H9 (cell line): ENCODE measurements around the gene CARM1. TPM values are rescaled to one million over a fixed set of nuclear protein-coding genes. Genes with fewer than 3 reads are reported as not detected.

Source experiments
- DNase-seq: peaks from one replicate; pipeline ENCODE4 v3.0.0-alpha.2; 2017
- H2AFZ ChIP-seq: one replicate; pipeline ENCODE4 v1.6.1; 2013; ENCODE audit warnings: mild to moderate bottlenecking, low read length, control low read depth, moderate library complexity
- H2AK5ac ChIP-seq: 2 replicates; pipeline ENCODE4 v1.6.1; 2013; ENCODE audit warnings: low read length, control low read depth, mixed read lengths; ENCODE audit not compliant: insufficient read length
- H2BK120ac ChIP-seq: one replicate; pipeline ENCODE4 v1.6.1; 2013; ENCODE audit warnings: low read depth, mild to moderate bottlenecking, low read length, control low read depth, inconsistent platforms; ENCODE audit not compliant: poor library complexity, severe bottlenecking
- H2BK12ac ChIP-seq: 2 replicates; pipeline ENCODE4 v1.6.1; 2013; ENCODE audit warnings: low read length, control low read depth, mixed read lengths, low read depth; ENCODE audit not compliant: insufficient read length
- H2BK15ac ChIP-seq: 2 replicates; pipeline ENCODE4 v1.6.1; 2013; ENCODE audit warnings: low read depth, low read length, control low read depth
- H2BK20ac ChIP-seq: one replicate; pipeline ENCODE4 v1.6.1; 2013; ENCODE audit warnings: low read depth, mild to moderate bottlenecking, low read length, control low read depth, inconsistent platforms; ENCODE audit not compliant: poor library complexity, severe bottlenecking
- H2BK5ac ChIP-seq: 2 replicates; pipeline ENCODE4 v1.6.1; 2013; ENCODE audit warnings: low read length, control low read depth, mixed read lengths; ENCODE audit not compliant: insufficient read length
- H3K14ac ChIP-seq: 2 replicates; pipeline ENCODE4 v1.6.1; 2013; ENCODE audit warnings: low read length, control low read depth; ENCODE audit not compliant: insufficient read depth
- H3K18ac ChIP-seq: 2 replicates; pipeline ENCODE4 v1.6.1; 2013; ENCODE audit warnings: low read depth, mild to moderate bottlenecking, mixed read lengths, low read length, control low read depth; ENCODE audit not compliant: insufficient read length
- H3K23ac ChIP-seq: 2 replicates; pipeline ENCODE4 v1.6.1; 2013; ENCODE audit warnings: low read length, control low read depth, mixed read lengths, low read depth; ENCODE audit not compliant: insufficient read length
- H3K23me2 ChIP-seq: 2 replicates; pipeline ENCODE4 v1.6.1; 2013; ENCODE audit warnings: low read depth, mild to moderate bottlenecking, mixed read lengths, low read length, control low read depth; ENCODE audit not compliant: insufficient read length, poor library complexity, severe bottlenecking
- H3K27ac ChIP-seq: 2 replicates; pipeline ENCODE4 v1.5.1; 2013; ENCODE audit warnings: low read length, control low read depth, mixed read lengths, low read depth; ENCODE audit not compliant: insufficient read length
- H3K27me3 ChIP-seq: 2 replicates; pipeline ENCODE4 v1.6.1; 2013; ENCODE audit warnings: low read length, control low read depth, inconsistent platforms; ENCODE audit not compliant: insufficient read depth
- H3K4ac ChIP-seq: 2 replicates; pipeline ENCODE4 v1.6.1; 2013; ENCODE audit warnings: low read depth, mild to moderate bottlenecking, control low read depth, inconsistent platforms, low read length, moderate library complexity
- H3K4me1 ChIP-seq: 2 replicates; pipeline ENCODE4 v1.6.1; 2013; ENCODE audit warnings: low read length, control low read depth, inconsistent platforms; ENCODE audit not compliant: insufficient read depth
- H3K4me2 ChIP-seq: 2 replicates; pipeline ENCODE4 v1.6.1; 2013; ENCODE audit warnings: low read length, control low read depth, mixed read lengths; ENCODE audit not compliant: insufficient read length, insufficient read depth
- H3K56ac ChIP-seq: 2 replicates; pipeline ENCODE4 v1.6.1; 2013; ENCODE audit warnings: low read depth, mild to moderate bottlenecking, mixed read lengths, low read length, control low read depth; ENCODE audit not compliant: insufficient read length
- H3K79me1 ChIP-seq: 2 replicates; pipeline ENCODE4 v1.6.1; 2013; ENCODE audit warnings: low read depth, mild to moderate bottlenecking, moderate library complexity, low read length, control low read depth, inconsistent platforms; ENCODE audit not compliant: insufficient read depth, poor library complexity, severe bottlenecking
- H3K79me2 ChIP-seq: 2 replicates; pipeline ENCODE4 v1.6.1; 2013; ENCODE audit warnings: low read length, control low read depth, inconsistent platforms; ENCODE audit not compliant: insufficient read depth
- H3K9ac ChIP-seq: 2 replicates; pipeline ENCODE4 v1.6.1; 2013; ENCODE audit warnings: low read length, control low read depth, mixed read lengths; ENCODE audit not compliant: insufficient read length; ENCODE audit errors: extremely low read depth
- H3K9me3 ChIP-seq: one replicate; pipeline ENCODE4 v1.6.1; 2013; ENCODE audit warnings: low read depth, low read length, inconsistent platforms; ENCODE audit not compliant: control insufficient read depth
- H3T11ph ChIP-seq: one replicate; pipeline ENCODE4 v1.6.1; 2013; ENCODE audit warnings: mild to moderate bottlenecking, low read length, control low read depth, inconsistent platforms
- H4K20me1 ChIP-seq: one replicate; pipeline ENCODE4 v1.6.1; 2013; ENCODE audit not compliant: control insufficient read depth, insufficient read length, insufficient read depth
- H4K5ac ChIP-seq: 2 replicates; pipeline ENCODE4 v1.6.1; 2013; ENCODE audit warnings: low read depth, mild to moderate bottlenecking, mixed read lengths, low read length, control low read depth; ENCODE audit not compliant: insufficient read length
- H4K8ac ChIP-seq: replicated peaks from 2 replicates; pipeline ENCODE4 v1.6.1; 2013; ENCODE audit warnings: low read length, control low read depth, mixed read lengths, low read depth; ENCODE audit not compliant: insufficient read length
- H4K91ac ChIP-seq: 2 replicates; pipeline ENCODE4 v1.6.1; 2013; ENCODE audit warnings: low read depth, mild to moderate bottlenecking, moderate library complexity, mixed read lengths, low read length, control low read depth; ENCODE audit not compliant: insufficient read length
- H3K27ac Mint-ChIP-seq, 3 experiments: 2 replicates in 2 of 3; 3 replicates in 1 of 3; pipeline ENCODE4 v1.8.0; 2020 to 2021; ENCODE audit warnings: mixed read lengths in 3 of 3, mild to moderate bottlenecking in 1 of 3, moderate library complexity in 1 of 3
- H3K27me3 Mint-ChIP-seq: 2 replicates; pipeline ENCODE4 v1.8.0; 2021; ENCODE audit warnings: low read depth, mild to moderate bottlenecking, moderate library complexity, mixed read lengths
- H3K36me3 Mint-ChIP-seq, 3 experiments: 2 replicates in 2 of 3; 3 replicates in 1 of 3; pipeline ENCODE4 v1.8.0; 2020 to 2021; ENCODE audit warnings: low read depth in 3 of 3, mixed read lengths in 3 of 3; ENCODE audit not compliant: insufficient read depth in 1 of 3
- H3K4me1 Mint-ChIP-seq, 2 experiments: 2 replicates each; pipeline ENCODE4 v1.8.0; 2020; ENCODE audit warnings: mixed read lengths in 2 of 2
- H3K4me3 Mint-ChIP-seq, 2 experiments: 2 replicates in 1 of 2; 3 replicates in 1 of 2; pipeline ENCODE4 v1.8.0; 2020 to 2021; ENCODE audit warnings: mild to moderate bottlenecking in 2 of 2, mixed read lengths in 2 of 2, moderate library complexity in 1 of 2
- H3K9me3 Mint-ChIP-seq, 2 experiments: 2 replicates in 1 of 2; 3 replicates in 1 of 2; pipeline ENCODE4 v1.8.0; 2020; ENCODE audit warnings: mild to moderate bottlenecking in 2 of 2, mixed read lengths in 2 of 2, moderate library complexity in 1 of 2
- WGBS: extraction: QIAGEN DNeasy Blood & Tissue Kit; methylation state at CpG from one replicate; pipeline ENCODE4 v1.1.7; 2013; ENCODE audit warnings: missing lambda C conversion rate, low lambda C conversion rate, mixed read lengths; ENCODE audit not compliant: insufficient read length; ENCODE audit errors: extremely low coverage; 5-methylcytosine and 5-hydroxymethylcytosine counted together
- total RNA-seq: library from RNA; stranded (reverse); gene quantifications from 2 replicates; pipeline ENCODE4 v1.2.1, GENCODE V29; 2021
- TF ChIP-seq, protein P1 (sequence below): fragments of 200-600 bp; sonication (generic); conservative IDR thresholded peaks from 3 replicates; pipeline ENCODE4 v1.8.0; 2021; ENCODE audit warnings: antibody characterized with exemption, mild to moderate bottlenecking

Gene CARM1
- total RNA-seq, 1 experiment from 2014 or later: 111 TPM

GRCh38 chr19:10921910-10922637 lies 50.7 kb downstream of the CARM1 start:
- Histone ChIP-seq H2BK5ac (no peak overlapping the region), H3K18ac (no peak overlapping the region), H3K56ac (no peak overlapping the region), H2BK15ac (no peak overlapping the region), H2BK12ac (no peak overlapping the region), H3K79me1 (no peaks in the 10 kb centered on the region), H3K14ac (no peak overlapping the region), H4K20me1 (no peaks in the 10 kb centered on the region), H3K23me2 (no peaks in the 10 kb centered on the region), H3T11ph (no peak overlapping the region), H3K27me3 (no peaks in the 10 kb centered on the region), H3K23ac (no peak overlapping the region), H3K9ac (no peak overlapping the region), H2BK20ac (no peak overlapping the region), H2AK5ac (no peak overlapping the region), H3K4me1 (no peaks in the 10 kb centered on the region), H3K27ac (no peak overlapping the region), H3K79me2 (no peaks in the 10 kb centered on the region), H3K4me2 (no peak overlapping the region), H2BK120ac (no peak overlapping the region), H4K91ac (no peak overlapping the region), H3K9me3 (no peaks in the 10 kb centered on the region), H4K8ac (no peak overlapping the region), H4K5ac (no peak overlapping the region), H2AFZ (no peak overlapping the region), H3K4ac (no peak overlapping the region)
- Mint-ChIP-seq H3K36me3 (peaks cover 9 to 61% (median 57%) of the 10 kb centered on the region in 3 experiments; a peak in 6 of 7 replicates), H3K4me1 (no peaks in the 10 kb centered on the region; a peak in 1 of 4 replicates), H3K27ac (peak overlapping the region in 1 of 3 experiments; percentile 81; a peak in 1 of 7 replicates), H3K4me3 (no peak overlapping the region), H3K9me3 (no peaks in the 10 kb centered on the region), H3K27me3 (peaks cover 2% of the 10 kb centered on the region; the same call in 1 of the 2 replicates)
- no peak for DNase-seq
- no CpG with 5 or more reads among the region's 33 CpGs for WGBS
- TF ChIP-seq, protein P1, sequence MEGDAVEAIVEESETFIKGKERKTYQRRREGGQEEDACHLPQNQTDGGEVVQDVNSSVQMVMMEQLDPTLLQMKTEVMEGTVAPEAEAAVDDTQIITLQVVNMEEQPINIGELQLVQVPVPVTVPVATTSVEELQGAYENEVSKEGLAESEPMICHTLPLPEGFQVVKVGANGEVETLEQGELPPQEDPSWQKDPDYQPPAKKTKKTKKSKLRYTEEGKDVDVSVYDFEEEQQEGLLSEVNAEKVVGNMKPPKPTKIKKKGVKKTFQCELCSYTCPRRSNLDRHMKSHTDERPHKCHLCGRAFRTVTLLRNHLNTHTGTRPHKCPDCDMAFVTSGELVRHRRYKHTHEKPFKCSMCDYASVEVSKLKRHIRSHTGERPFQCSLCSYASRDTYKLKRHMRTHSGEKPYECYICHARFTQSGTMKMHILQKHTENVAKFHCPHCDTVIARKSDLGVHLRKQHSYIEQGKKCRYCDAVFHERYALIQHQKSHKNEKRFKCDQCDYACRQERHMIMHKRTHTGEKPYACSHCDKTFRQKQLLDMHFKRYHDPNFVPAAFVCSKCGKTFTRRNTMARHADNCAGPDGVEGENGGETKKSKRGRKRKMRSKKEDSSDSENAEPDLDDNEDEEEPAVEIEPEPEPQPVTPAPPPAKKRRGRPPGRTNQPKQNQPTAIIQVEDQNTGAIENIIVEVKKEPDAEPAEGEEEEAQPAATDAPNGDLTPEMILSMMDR: 0 out of 3 replicates have a peak, but pooled peaks have one; percentile 10
